Activated CD4-positive, alpha-beta memory T cell treated with anti-CD3 and anti-CD28 coated beads for 36 hours (primary cell): Measurements from ENCODE around the gene CD4. TPM values are rescaled to one million over a fixed set of nuclear protein-coding genes. Genes with fewer than 3 reads are reported as not detected.

ENCODE experiments used
- CTCF ChIA-PET: fragments of 350-600 bp; sonication (Branson Sonifier 250); formaldehyde crosslinking; loops from one replicate; lab custom pipeline; 2021; ENCODE audit warnings: antibody characterized with exemption, inconsistent platforms; lab: Charles Lee
- POLR2A ChIA-PET: fragments of 350-600 bp; sonication (Branson Sonifier 250); formaldehyde crosslinking; loops from one replicate; lab custom pipeline; 2021; ENCODE audit warnings: antibody characterized with exemption; lab: Charles Lee
- DNase-seq: peaks from one replicate; pipeline ENCODE4 v3.0.0-alpha.2; 2020
- H3K27ac Mint-ChIP-seq: one replicate; pipeline ENCODE4 v1.8.0; 2021; ENCODE audit warnings: mixed read lengths
- H3K27me3 Mint-ChIP-seq: one replicate; pipeline ENCODE4 v1.8.0; 2021; ENCODE audit warnings: mixed read lengths
- H3K36me3 Mint-ChIP-seq: one replicate; pipeline ENCODE4 v1.8.0; 2021; ENCODE audit warnings: mixed read lengths
- H3K4me1 Mint-ChIP-seq: one replicate; pipeline ENCODE4 v1.8.0; 2021; ENCODE audit warnings: low read depth, mixed read lengths
- H3K4me3 Mint-ChIP-seq: one replicate; pipeline ENCODE4 v1.8.0; 2021; ENCODE audit warnings: mild to moderate bottlenecking, mixed read lengths
- H3K9me3 Mint-ChIP-seq: one replicate; pipeline ENCODE4 v1.8.0; 2021; ENCODE audit warnings: mixed read lengths
- intact Hi-C: fragments of 100-400 bp; cut with micrococcal nuclease; formaldehyde crosslinking; loops from one replicate; pipeline ENCODE4 v1.15.1; 2023
- total RNA-seq, 2 experiments: library from RNA; stranded (reverse); gene quantifications; one replicate each; pipeline ENCODE4 v1.2.3, GENCODE V29; 2021

The CD4 gene
- total RNA-seq, 2 experiments from 2014 or later: 290 to 300 TPM

- peaks cover 45% of the 10 kb centered on the region for H3K36me3 Mint-ChIP-seq
- H3K27ac Mint-ChIP-seq: peak overlapping the region; percentile 46
- intact Hi-C loops: loop anchor here (1.0 kb wide), 1 partner anchor 26 kb away; the partner anchor contains the start of gene MLF2
- peak overlapping the region; percentile 67 for H3K4me3 Mint-ChIP-seq
- H3K9me3 Mint-ChIP-seq: no peaks in the 10 kb centered on the region
- H3K27me3 Mint-ChIP-seq: no peaks in the 10 kb centered on the region
- CTCF ChIA-PET: interaction anchor here (0.6 to 5.2 kb wide), 24 partner anchors 8 to 179 kb away, joined by 3 to 72 read pairs (median 4); partner anchors contain the start of genes CD4, LAG3, MLF2 and PTMS
- POLR2A ChIA-PET: interaction anchor here (0.6 to 1.8 kb wide), 5 partner anchors 10 to 146 kb away, joined by 3 to 19 read pairs (median 5); partner anchors contain the start of genes CD4, MLF2 and PTMS
- H3K4me1 Mint-ChIP-seq: peaks cover 77% of the 10 kb centered on the region
- peak; percentile 94 for DNase-seq
These were observed 10.5 kb upstream of the CD4 start for GRCh38 chr12:6778574-6779550.

GRCh38 chr12:6779708-6780432 lies 9.5 kb upstream of the CD4 start:
- CTCF ChIA-PET: interaction anchor here (0.9 to 10.5 kb wide), 23 partner anchors 9 to 210 kb away, joined by 3 to 81 read pairs (median 4); partner anchors contain the start of genes CD4, COPS7A, LAG3 and MLF2
- peak overlapping the region; percentile 81 for H3K27ac Mint-ChIP-seq
- H3K27me3 Mint-ChIP-seq: no peaks in the 10 kb centered on the region
- DNase-seq: peak; percentile 51
- intact Hi-C loops: loop anchor here (1.0 to 10.0 kb wide), 5 partner anchors 9 to 325 kb away; partner anchors contain the start of genes CD4, COPS7A, MLF2 and TAPBPL
- no peak overlapping the region for H3K4me3 Mint-ChIP-seq
- POLR2A ChIA-PET: interaction anchor here (0.9 to 2.3 kb wide), 4 partner anchors 9 to 26 kb away, joined by 3 to 19 read pairs (median 7); partner anchors contain the start of gene CD4
- H3K4me1 Mint-ChIP-seq: peaks cover 77% of the 10 kb centered on the region
- H3K9me3 Mint-ChIP-seq: no peaks in the 10 kb centered on the region
- H3K36me3 Mint-ChIP-seq: peaks cover 35% of the 10 kb centered on the region

GRCh38 chr12:6780573-6780972 lies 8.8 kb upstream of the CD4 start:
- CTCF ChIA-PET: interaction anchor here (0.5 to 10.5 kb wide), 20 partner anchors 8 to 210 kb away, joined by 3 to 81 read pairs (median 4); partner anchors contain the start of genes CD4, COPS7A, LAG3 and MLF2

GRCh38 chr12:6782119-6782518 lies 7.2 kb upstream of the CD4 start:
- H3K4me1 Mint-ChIP-seq: peaks cover 78% of the 10 kb centered on the region
- H3K27ac Mint-ChIP-seq: no peak overlapping the region
- ChIA-PET CTCF (interaction anchor here (0.7 to 10.5 kb wide), 9 partner anchors 11 to 218 kb away, joined by 3 to 81 read pairs (median 12); partner anchors contain the start of genes COPS7A, LAG3, MLF2 and PTMS), POLR2A (no interaction called here)
- intact Hi-C loops: loop anchor here (10.0 kb wide), 1 partner anchor 327 kb away; the partner anchor contains the start of gene TAPBPL
- no peak for DNase-seq
- H3K4me3 Mint-ChIP-seq: no peak overlapping the region
- peaks cover 17% of the 10 kb centered on the region for H3K36me3 Mint-ChIP-seq
- H3K27me3 Mint-ChIP-seq: no peaks in the 10 kb centered on the region
- no peaks in the 10 kb centered on the region for H3K9me3 Mint-ChIP-seq

More at GRCh38 chr12:6780573-6780972, 8.8 kb upstream of the CD4 start:
- peak overlapping the region; percentile 19 for H3K4me3 Mint-ChIP-seq
- H3K9me3 Mint-ChIP-seq: no peaks in the 10 kb centered on the region
- H3K27ac Mint-ChIP-seq: peak overlapping the region; percentile 81
- POLR2A ChIA-PET: interaction anchor here (0.7 to 2.3 kb wide), 5 partner anchors 9 to 27 kb away, joined by 3 to 19 read pairs (median 4); partner anchors contain the start of genes CD4 and PTMS
- intact Hi-C loops: loop anchor here (1.0 to 10.0 kb wide), 4 partner anchors 9 to 326 kb away; partner anchors contain the start of genes CD4, COPS7A and TAPBPL
- H3K36me3 Mint-ChIP-seq: peaks cover 28% of the 10 kb centered on the region
- peaks cover 76% of the 10 kb centered on the region for H3K4me1 Mint-ChIP-seq
- DNase-seq: peak; percentile 66
- H3K27me3 Mint-ChIP-seq: no peaks in the 10 kb centered on the region

GRCh38 chr12:6782850-6783566 lies 6.3 kb upstream of the CD4 start:
- Mint-ChIP-seq H3K36me3 (peaks cover 9% of the 10 kb centered on the region), H3K9me3 (no peaks in the 10 kb centered on the region), H3K4me1 (peaks cover 79% of the 10 kb centered on the region), H3K27me3 (no peaks in the 10 kb centered on the region), H3K27ac (peak overlapping the region; percentile 28), H3K4me3 (no peak overlapping the region)
- intact Hi-C loops: loop anchor here (10.0 kb wide), 1 partner anchor 328 kb away; the partner anchor contains the start of gene TAPBPL
- no peak for DNase-seq
- ChIA-PET CTCF (interaction anchor here (1.0 to 10.5 kb wide), 4 partner anchors 12 to 219 kb away, joined by 3 to 81 read pairs (median 12); partner anchors contain the start of genes LAG3, MLF2 and PTMS), POLR2A (interaction anchor here (1.7 kb wide), 1 partner anchor 10 kb away, joined by 4 read pairs; no protein-coding TSS in a partner anchor)

- Mint-ChIP-seq H3K27me3 (no peaks in the 10 kb centered on the region), H3K4me3 (no peak overlapping the region), H3K27ac (no peak overlapping the region), H3K4me1 (peaks cover 79% of the 10 kb centered on the region), H3K36me3 (peaks cover 2% of the 10 kb centered on the region), H3K9me3 (no peaks in the 10 kb centered on the region)
- ChIA-PET POLR2A (interaction anchor here (1.7 kb wide), 1 partner anchor 9 kb away, joined by 4 read pairs; no protein-coding TSS in a partner anchor), CTCF (interaction anchor here (1.0 to 10.5 kb wide), 4 partner anchors 13 to 47 kb away, joined by 3 to 81 read pairs (median 12); partner anchors contain the start of genes LAG3, MLF2 and PTMS)
- intact Hi-C loops: loop anchor here (10.0 kb wide), 1 partner anchor 329 kb away; the partner anchor contains the start of gene TAPBPL
- no peak for DNase-seq
These were observed 5.5 kb upstream of the CD4 start for GRCh38 chr12:6783828-6784227.

- Mint-ChIP-seq H3K4me1 (peaks cover 79% of the 10 kb centered on the region), H3K27ac (no peak overlapping the region), H3K27me3 (no peaks in the 10 kb centered on the region), H3K9me3 (no peaks in the 10 kb centered on the region), H3K4me3 (no peak overlapping the region), H3K36me3 (no peaks in the 10 kb centered on the region)
- peak; percentile 36 for DNase-seq
- ChIA-PET CTCF (interaction anchor here (0.9 to 10.5 kb wide), 5 partner anchors 13 to 47 kb away, joined by 3 to 81 read pairs (median 12); partner anchors contain the start of genes LAG3, MLF2 and PTMS), POLR2A (interaction anchor here (1.7 kb wide), 1 partner anchor 8 kb away, joined by 4 read pairs; no protein-coding TSS in a partner anchor)
- intact Hi-C loops: loop anchor here (10.0 kb wide), 1 partner anchor 329 kb away; the partner anchor contains the start of gene TAPBPL
These were observed 5.0 kb upstream of the CD4 start for GRCh38 chr12:6784296-6784695.

- no peak overlapping the region for H3K4me3 Mint-ChIP-seq
- H3K9me3 Mint-ChIP-seq: no peaks in the 10 kb centered on the region
- no peak overlapping the region for H3K27ac Mint-ChIP-seq
- DNase-seq: no peak
- H3K36me3 Mint-ChIP-seq: peaks cover 3% of the 10 kb centered on the region
- no peaks in the 10 kb centered on the region for H3K27me3 Mint-ChIP-seq
- CTCF ChIA-PET: interaction anchor here (0.9 to 10.5 kb wide), 3 partner anchors 14 to 42 kb away, joined by 3 to 81 read pairs (median 12); partner anchors contain the start of genes LAG3 and MLF2
- peaks cover 74% of the 10 kb centered on the region for H3K4me1 Mint-ChIP-seq
- POLR2A ChIA-PET: no interaction called here
- intact Hi-C loops: loop anchor here (5.0 to 10.0 kb wide), 2 partner anchors 177 to 330 kb away; partner anchors contain the start of genes CHD4 and TAPBPL
These were observed 4.6 kb upstream of the CD4 start for GRCh38 chr12:6784761-6785160.

- Mint-ChIP-seq H3K27me3 (no peaks in the 10 kb centered on the region), H3K36me3 (peaks cover 13% of the 10 kb centered on the region), H3K27ac (peak overlapping the region; percentile 81), H3K4me1 (peaks cover 62% of the 10 kb centered on the region), H3K9me3 (no peaks in the 10 kb centered on the region), H3K4me3 (peak overlapping the region; percentile 51)
- ChIA-PET CTCF (interaction anchor here (0.6 to 10.5 kb wide), 7 partner anchors 8 to 102 kb away, joined by 3 to 81 read pairs (median 4); partner anchors contain the start of genes MLF2 and PTMS), POLR2A (interaction anchor here (0.8 to 1.7 kb wide), 4 partner anchors 9 to 65 kb away, joined by 3 to 6 read pairs (median 3); partner anchors contain the start of genes LAG3 and USP5)
- intact Hi-C loops: loop anchor here (5.0 to 10.0 kb wide), 2 partner anchors 179 to 332 kb away; partner anchors contain the start of genes CHD4 and TAPBPL
- peak; percentile 34 for DNase-seq
These were observed 2.8 kb upstream of the CD4 start for GRCh38 chr12:6786416-6787094.
